ENCODE results near the gene USPL1.

GRCh38 chr13:30689752-30690151, 72.0 kb downstream of the USPL1 start:
- no peak for TF ChIP-seq TAF1 (IDR thresholded peaks at IDR 0.05; ENCODE audit: low read depth)
- no peak for TF ChIP-seq CTCF (IDR thresholded peaks at IDR 0.05; ENCODE audit: poor library complexity, severe bottlenecking)
- TF ChIP-seq EP300 (conservative IDR thresholded peaks at IDR 0.05; ENCODE audit: poor library complexity, severe bottlenecking), result no peak

Data from neural cell (in vitro differentiated cells).